ENCODE results near the gene TGFBR3.

TGFBR3 gene

DNA sequence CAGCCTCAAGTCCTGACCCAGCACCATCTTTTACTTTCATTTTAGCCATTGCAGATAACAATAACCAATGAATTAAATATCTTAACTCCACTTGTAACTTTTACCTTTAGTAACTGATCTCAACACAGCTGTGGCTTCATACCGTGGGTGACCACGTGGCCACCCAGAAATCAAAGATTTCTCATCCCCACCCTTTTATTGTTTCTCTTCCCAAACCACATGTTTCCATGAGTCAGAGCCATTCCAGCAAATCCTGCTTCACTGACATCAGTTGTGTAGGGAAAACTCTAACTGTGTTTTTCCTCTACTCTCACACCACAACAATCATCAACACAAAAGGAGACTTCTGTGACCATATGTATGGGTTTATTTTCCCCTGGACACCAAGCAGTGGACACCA is 38.2 kb upstream of the TGFBR3 start:
- Histone ChIP-seq H2BK15ac (ENCODE audit: low read length) (no peak overlapping the region), H3K9me3 (replicated peaks in 1 of 2; ENCODE audit: control insufficient read depth in 2 of 2, insufficient read depth in 1 of 2, low read depth in 1 of 2, low read length in 2 of 2) (no peaks in the 10 kb centered on the region), H2AFZ (ENCODE audit: low read length) (no peak overlapping the region), H2AK5ac (ENCODE audit: low read depth, low read length) (no peak overlapping the region), H3K14ac (ENCODE audit: low read length) (no peak overlapping the region), H3K4me3 (ENCODE audit: low read length in 2 of 2) (no peak overlapping the region), H3K9ac (ENCODE audit: low read depth, low read length, poor library complexity) (no peak overlapping the region), H4K8ac (ENCODE audit: low read depth, low read length) (no peak overlapping the region), H3K4me1 (ENCODE audit: control insufficient read depth in 2 of 2, insufficient read depth in 1 of 2, low read depth in 1 of 2, low read length in 2 of 2) (no peaks in the 10 kb centered on the region), H4K91ac (ENCODE audit: low read depth, low read length, poor library complexity) (no peak overlapping the region), H3K79me1 (ENCODE audit: low read depth, low read length) (no peaks in the 10 kb centered on the region), H3K18ac (ENCODE audit: low read length) (no peak overlapping the region), H3K4ac (ENCODE audit: low read length) (no peak overlapping the region), H2BK120ac (ENCODE audit: low read depth, low read length) (no peak overlapping the region), H3K27ac (replicated peaks; ENCODE audit: low read length) (no peak overlapping the region), H2BK5ac (ENCODE audit: low read length) (no peak overlapping the region), H3K4me2 (ENCODE audit: insufficient read depth, low read length, poor library complexity, severe bottlenecking) (no peak overlapping the region), H3K23ac (ENCODE audit: low read depth, low read length, poor library complexity) (no peak overlapping the region), H3K36me3 (replicated peaks in 1 of 2; ENCODE audit: control insufficient read depth in 2 of 2, insufficient read depth in 2 of 2, low read length in 2 of 2) (no peaks in the 10 kb centered on the region), H3K27me3 (ENCODE audit: control insufficient read depth in 3 of 3, insufficient read depth in 3 of 3, low read depth in 1 of 3, low read length in 3 of 3) (no peaks in the 10 kb centered on the region), H2BK12ac (ENCODE audit: low read length) (no peak overlapping the region)
- no CpG with 5 or more reads among the region's 2 CpGs for WGBS, 2 donors (ENCODE audit: extremely low coverage in 2 of 2, insufficient read length in 2 of 2, insufficient replicate concordance in 1 of 2)
- no peak for DNase-seq (ENCODE audit: low spot score)

DNA sequence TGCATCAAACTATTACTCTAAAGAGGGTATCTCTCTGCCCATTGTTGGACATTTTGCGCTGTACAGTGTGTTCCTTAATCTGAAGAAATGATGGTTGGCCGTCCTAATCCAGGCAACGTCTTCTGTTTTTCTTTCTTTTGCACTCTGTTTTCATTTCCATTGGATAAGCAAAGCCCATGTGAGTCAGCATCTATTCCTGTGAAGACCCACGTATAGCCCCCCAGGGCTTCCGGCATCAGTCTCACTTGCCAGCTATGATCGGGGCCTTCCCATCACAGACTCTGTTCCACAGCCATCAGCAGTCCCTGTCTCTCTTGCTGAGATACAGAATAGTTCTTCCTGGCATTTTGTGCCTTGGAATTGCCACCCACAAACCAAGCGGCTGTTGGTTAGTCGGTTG is 34.0 kb upstream of the TGFBR3 start:
- Histone ChIP-seq H4K8ac (ENCODE audit: low read depth, low read length) (no peak overlapping the region), H3K14ac (ENCODE audit: low read length) (no peak overlapping the region), H3K9ac (ENCODE audit: low read depth, low read length, poor library complexity) (no peak overlapping the region), H4K91ac (ENCODE audit: low read depth, low read length, poor library complexity) (no peak overlapping the region), H3K4me3 (ENCODE audit: low read length in 2 of 2) (no peak overlapping the region), H3K4me2 (ENCODE audit: insufficient read depth, low read length, poor library complexity, severe bottlenecking) (no peak overlapping the region), H3K18ac (ENCODE audit: low read length) (no peak overlapping the region), H3K4me1 (ENCODE audit: control insufficient read depth in 2 of 2, insufficient read depth in 1 of 2, low read depth in 1 of 2, low read length in 2 of 2) (no peaks in the 10 kb centered on the region), H3K27ac (replicated peaks; ENCODE audit: low read length) (no peak overlapping the region), H2BK15ac (ENCODE audit: low read length) (no peak overlapping the region), H3K4ac (ENCODE audit: low read length) (no peak overlapping the region), H3K9me3 (replicated peaks in 1 of 2; ENCODE audit: control insufficient read depth in 2 of 2, insufficient read depth in 1 of 2, low read depth in 1 of 2, low read length in 2 of 2) (no peaks in the 10 kb centered on the region), H2AK5ac (ENCODE audit: low read depth, low read length) (no peak overlapping the region), H3K27me3 (ENCODE audit: control insufficient read depth in 3 of 3, insufficient read depth in 3 of 3, low read depth in 1 of 3, low read length in 3 of 3) (no peaks in the 10 kb centered on the region), H2BK12ac (ENCODE audit: low read length) (no peak overlapping the region), H2BK5ac (ENCODE audit: low read length) (no peak overlapping the region), H2BK120ac (ENCODE audit: low read depth, low read length) (no peak overlapping the region), H3K36me3 (replicated peaks in 1 of 2; ENCODE audit: control insufficient read depth in 2 of 2, insufficient read depth in 2 of 2, low read length in 2 of 2) (no peaks in the 10 kb centered on the region), H3K23ac (ENCODE audit: low read depth, low read length, poor library complexity) (no peak overlapping the region), H2AFZ (ENCODE audit: low read length) (no peak overlapping the region), H3K79me1 (ENCODE audit: low read depth, low read length) (no peaks in the 10 kb centered on the region)
- WGBS, 2 donors (ENCODE audit: extremely low coverage in 2 of 2, insufficient read length in 2 of 2, insufficient replicate concordance in 1 of 2): no CpG with 5 or more reads among the region's 8 CpGs
- no peak for DNase-seq (ENCODE audit: low spot score)

GRCh38 chr1:91916811-91917460 is 31.0 kb upstream of the TGFBR3 start:
- Histone ChIP-seq H3K4me3 (ENCODE audit: low read length in 2 of 2) (no peak overlapping the region), H3K4me2 (ENCODE audit: insufficient read depth, low read length, poor library complexity, severe bottlenecking) (no peak overlapping the region), H3K4me1 (ENCODE audit: control insufficient read depth in 2 of 2, insufficient read depth in 1 of 2, low read depth in 1 of 2, low read length in 2 of 2) (no peaks in the 10 kb centered on the region), H3K9ac (ENCODE audit: low read depth, low read length, poor library complexity) (no peak overlapping the region), H3K18ac (ENCODE audit: low read length) (no peak overlapping the region), H2BK5ac (ENCODE audit: low read length) (no peak overlapping the region), H2BK120ac (ENCODE audit: low read depth, low read length) (no peak overlapping the region), H4K8ac (ENCODE audit: low read depth, low read length) (no peak overlapping the region), H3K9me3 (replicated peaks in 1 of 2; ENCODE audit: control insufficient read depth in 2 of 2, insufficient read depth in 1 of 2, low read depth in 1 of 2, low read length in 2 of 2) (no peaks in the 10 kb centered on the region), H3K79me1 (ENCODE audit: low read depth, low read length) (no peaks in the 10 kb centered on the region), H3K23ac (ENCODE audit: low read depth, low read length, poor library complexity) (no peak overlapping the region), H4K91ac (ENCODE audit: low read depth, low read length, poor library complexity) (no peak overlapping the region), H3K4ac (ENCODE audit: low read length) (no peak overlapping the region), H2AFZ (ENCODE audit: low read length) (no peak overlapping the region), H3K27me3 (ENCODE audit: control insufficient read depth in 3 of 3, insufficient read depth in 3 of 3, low read depth in 1 of 3, low read length in 3 of 3) (no peaks in the 10 kb centered on the region), H3K27ac (replicated peaks; ENCODE audit: low read length) (no peak overlapping the region), H3K36me3 (replicated peaks in 1 of 2; ENCODE audit: control insufficient read depth in 2 of 2, insufficient read depth in 2 of 2, low read length in 2 of 2) (no peaks in the 10 kb centered on the region), H3K14ac (ENCODE audit: low read length) (no peak overlapping the region), H2BK15ac (ENCODE audit: low read length) (no peak overlapping the region), H2BK12ac (ENCODE audit: low read length) (no peak overlapping the region), H2AK5ac (ENCODE audit: low read depth, low read length) (no peak overlapping the region)
- DNase-seq (ENCODE audit: low spot score): no peak
- no CpG with 5 or more reads among the region's 5 CpGs for WGBS, 2 donors (ENCODE audit: extremely low coverage in 2 of 2, insufficient read length in 2 of 2, insufficient replicate concordance in 1 of 2)

GRCh38 chr1:91916046-91916445 is 30.1 kb upstream of the TGFBR3 start:
- H3K4me2 ChIP-seq (ENCODE audit: insufficient read depth, low read length, poor library complexity, severe bottlenecking): no peak overlapping the region
- H3K27ac ChIP-seq (replicated peaks; ENCODE audit: low read length): no peak overlapping the region
- no peak overlapping the region for H4K91ac ChIP-seq (ENCODE audit: low read depth, low read length, poor library complexity)
- H3K79me1 ChIP-seq (ENCODE audit: low read depth, low read length): no peaks in the 10 kb centered on the region
- H2BK15ac ChIP-seq (ENCODE audit: low read length): no peak overlapping the region
- no peak for DNase-seq (ENCODE audit: low spot score)
- no peaks in the 10 kb centered on the region for H3K9me3 ChIP-seq (replicated peaks in 1 of 2; ENCODE audit: control insufficient read depth in 2 of 2, insufficient read depth in 1 of 2, low read depth in 1 of 2, low read length in 2 of 2)
- no peak overlapping the region for H3K23ac ChIP-seq (ENCODE audit: low read depth, low read length, poor library complexity)
- H4K8ac ChIP-seq (ENCODE audit: low read depth, low read length): no peak overlapping the region
- no peak overlapping the region for H3K14ac ChIP-seq (ENCODE audit: low read length)
- H2BK12ac ChIP-seq (ENCODE audit: low read length): no peak overlapping the region
- H3K4ac ChIP-seq (ENCODE audit: low read length): no peak overlapping the region
- H3K4me1 ChIP-seq (ENCODE audit: control insufficient read depth in 2 of 2, insufficient read depth in 1 of 2, low read depth in 1 of 2, low read length in 2 of 2): no peaks in the 10 kb centered on the region
- no CpG with 5 or more reads among the region's 4 CpGs for WGBS, 2 donors (ENCODE audit: extremely low coverage in 2 of 2, insufficient read length in 2 of 2, insufficient replicate concordance in 1 of 2)
- no peak overlapping the region for H3K4me3 ChIP-seq (ENCODE audit: low read length in 2 of 2)
- H3K27me3 ChIP-seq (ENCODE audit: control insufficient read depth in 3 of 3, insufficient read depth in 3 of 3, low read depth in 1 of 3, low read length in 3 of 3): no peaks in the 10 kb centered on the region
- H2BK120ac ChIP-seq (ENCODE audit: low read depth, low read length): no peak overlapping the region
- no peak overlapping the region for H3K9ac ChIP-seq (ENCODE audit: low read depth, low read length, poor library complexity)
- H3K36me3 ChIP-seq (replicated peaks in 1 of 2; ENCODE audit: control insufficient read depth in 2 of 2, insufficient read depth in 2 of 2, low read length in 2 of 2): no peaks in the 10 kb centered on the region
- no peak overlapping the region for H2BK5ac ChIP-seq (ENCODE audit: low read length)
- H3K18ac ChIP-seq (ENCODE audit: low read length): no peak overlapping the region
- H2AK5ac ChIP-seq (ENCODE audit: low read depth, low read length): no peak overlapping the region
- H2AFZ ChIP-seq (ENCODE audit: low read length): no peak overlapping the region

All from neuronal stem cell (in vitro differentiated cells).